ENCODE data around the gene SPATA12. TPM values are rescaled to one million over a fixed set of nuclear protein-coding genes. Genes with fewer than 3 reads are reported as not detected.
A peak's percentile ranks its signal among the peaks of the same experiment; 100 is the strongest.

The SPATA12 gene
- total RNA-seq, 1 experiment from 2014 or later = 0.10 TPM

- H3K4me3 ChIP-seq (ENCODE audit: low read depth in 2 of 2, low read length in 2 of 2) = no peak overlapping the region
- in situ Hi-C loops (cut with HindIII; ENCODE audit: low pct_unique_long_range_greater_than_20kb, low sequenced_read_pairs) = no loop called here
- ATAC-seq (no peak), DNase-seq (ENCODE audit: low read depth, low spot score) (no peak)
- no peak for TF ChIP-seq SIN3A (IDR thresholded peaks at IDR 0.05; ENCODE audit: borderline replicate concordance, insufficient read depth, low read depth, low read length)
- TF ChIP-seq, protein P1, sequence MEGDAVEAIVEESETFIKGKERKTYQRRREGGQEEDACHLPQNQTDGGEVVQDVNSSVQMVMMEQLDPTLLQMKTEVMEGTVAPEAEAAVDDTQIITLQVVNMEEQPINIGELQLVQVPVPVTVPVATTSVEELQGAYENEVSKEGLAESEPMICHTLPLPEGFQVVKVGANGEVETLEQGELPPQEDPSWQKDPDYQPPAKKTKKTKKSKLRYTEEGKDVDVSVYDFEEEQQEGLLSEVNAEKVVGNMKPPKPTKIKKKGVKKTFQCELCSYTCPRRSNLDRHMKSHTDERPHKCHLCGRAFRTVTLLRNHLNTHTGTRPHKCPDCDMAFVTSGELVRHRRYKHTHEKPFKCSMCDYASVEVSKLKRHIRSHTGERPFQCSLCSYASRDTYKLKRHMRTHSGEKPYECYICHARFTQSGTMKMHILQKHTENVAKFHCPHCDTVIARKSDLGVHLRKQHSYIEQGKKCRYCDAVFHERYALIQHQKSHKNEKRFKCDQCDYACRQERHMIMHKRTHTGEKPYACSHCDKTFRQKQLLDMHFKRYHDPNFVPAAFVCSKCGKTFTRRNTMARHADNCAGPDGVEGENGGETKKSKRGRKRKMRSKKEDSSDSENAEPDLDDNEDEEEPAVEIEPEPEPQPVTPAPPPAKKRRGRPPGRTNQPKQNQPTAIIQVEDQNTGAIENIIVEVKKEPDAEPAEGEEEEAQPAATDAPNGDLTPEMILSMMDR (IDR thresholded peaks at IDR 0.05) = no peak
- TF ChIP-seq TCF7L2 (IDR thresholded peaks at IDR 0.05; ENCODE audit: low read depth, low read length) = no peak
- TF ChIP-seq POLR2AphosphoS5 (IDR thresholded peaks at IDR 0.05; ENCODE audit: low read depth, low read length) = no peak
- TF ChIP-seq, protein P2, sequence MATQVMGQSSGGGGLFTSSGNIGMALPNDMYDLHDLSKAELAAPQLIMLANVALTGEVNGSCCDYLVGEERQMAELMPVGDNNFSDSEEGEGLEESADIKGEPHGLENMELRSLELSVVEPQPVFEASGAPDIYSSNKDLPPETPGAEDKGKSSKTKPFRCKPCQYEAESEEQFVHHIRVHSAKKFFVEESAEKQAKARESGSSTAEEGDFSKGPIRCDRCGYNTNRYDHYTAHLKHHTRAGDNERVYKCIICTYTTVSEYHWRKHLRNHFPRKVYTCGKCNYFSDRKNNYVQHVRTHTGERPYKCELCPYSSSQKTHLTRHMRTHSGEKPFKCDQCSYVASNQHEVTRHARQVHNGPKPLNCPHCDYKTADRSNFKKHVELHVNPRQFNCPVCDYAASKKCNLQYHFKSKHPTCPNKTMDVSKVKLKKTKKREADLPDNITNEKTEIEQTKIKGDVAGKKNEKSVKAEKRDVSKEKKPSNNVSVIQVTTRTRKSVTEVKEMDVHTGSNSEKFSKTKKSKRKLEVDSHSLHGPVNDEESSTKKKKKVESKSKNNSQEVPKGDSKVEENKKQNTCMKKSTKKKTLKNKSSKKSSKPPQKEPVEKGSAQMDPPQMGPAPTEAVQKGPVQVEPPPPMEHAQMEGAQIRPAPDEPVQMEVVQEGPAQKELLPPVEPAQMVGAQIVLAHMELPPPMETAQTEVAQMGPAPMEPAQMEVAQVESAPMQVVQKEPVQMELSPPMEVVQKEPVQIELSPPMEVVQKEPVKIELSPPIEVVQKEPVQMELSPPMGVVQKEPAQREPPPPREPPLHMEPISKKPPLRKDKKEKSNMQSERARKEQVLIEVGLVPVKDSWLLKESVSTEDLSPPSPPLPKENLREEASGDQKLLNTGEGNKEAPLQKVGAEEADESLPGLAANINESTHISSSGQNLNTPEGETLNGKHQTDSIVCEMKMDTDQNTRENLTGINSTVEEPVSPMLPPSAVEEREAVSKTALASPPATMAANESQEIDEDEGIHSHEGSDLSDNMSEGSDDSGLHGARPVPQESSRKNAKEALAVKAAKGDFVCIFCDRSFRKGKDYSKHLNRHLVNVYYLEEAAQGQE (IDR thresholded peaks at IDR 0.05; ENCODE audit: insufficient read depth in 1 of 2, low read depth in 2 of 2, low read length in 1 of 2) = no peak
- no peaks in the 10 kb centered on the region for H3K9me3 ChIP-seq (ENCODE audit: control insufficient read depth, insufficient read depth, low read depth, low read length)
- ChIA-PET POLR2A (no interaction called here), CTCF (no interaction called here)
- intact Hi-C loops (cut with micrococcal nuclease; ENCODE audit: unreplicated experiment) = no loop called here
- H3K27ac ChIP-seq (ENCODE audit: low read length) = peak overlapping the region; percentile 12; the same call in 1 of the 2 replicates
- peaks cover 7% of the 10 kb centered on the region for H3K4me1 ChIP-seq (ENCODE audit: control insufficient read depth, insufficient read depth, low read length)
- no peaks in the 10 kb centered on the region for H3K36me3 ChIP-seq (ENCODE audit: control insufficient read depth, insufficient read depth, low read length)
- no peaks in the 10 kb centered on the region for H3K27me3 ChIP-seq (ENCODE audit: control insufficient read depth, insufficient read depth, low read length)
- no TSS peak for BruUV-seq (replicated peaks)
Observed at GRCh38 chr3:57017459-57017845, 43.0 kb upstream of the SPATA12 start.

DNA sequence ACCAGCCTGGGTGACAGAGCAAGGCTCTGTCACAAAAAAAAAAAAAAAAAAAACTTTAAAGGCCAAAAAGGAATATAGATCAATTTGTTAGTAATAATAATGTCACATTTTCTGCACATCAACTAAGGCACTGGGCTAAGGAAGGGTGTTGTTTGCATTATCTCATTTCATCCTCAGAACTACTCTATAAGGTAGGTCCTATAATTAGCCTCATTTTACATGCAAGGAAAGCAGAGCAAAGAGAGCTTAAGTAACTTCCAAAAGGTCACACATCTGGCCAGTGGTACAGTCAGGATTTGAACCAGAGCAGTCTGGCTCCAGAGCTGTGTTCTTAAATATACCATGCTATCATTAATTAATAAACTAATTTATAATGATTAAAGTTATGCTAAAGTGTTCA is 42.2 kb upstream of the SPATA12 start:
- H3K36me3 ChIP-seq (ENCODE audit: control insufficient read depth, insufficient read depth, low read length) = no peaks in the 10 kb centered on the region
- CTCF ChIA-PET = no interaction called here
- H3K4me1 ChIP-seq (ENCODE audit: control insufficient read depth, insufficient read depth, low read length) = peaks cover 7% of the 10 kb centered on the region
- H3K4me3 ChIP-seq (ENCODE audit: low read depth in 2 of 2, low read length in 2 of 2) = no peak overlapping the region
- in situ Hi-C loops (cut with HindIII; ENCODE audit: low pct_unique_long_range_greater_than_20kb, low sequenced_read_pairs) = no loop called here
- H3K9me3 ChIP-seq (ENCODE audit: control insufficient read depth, insufficient read depth, low read depth, low read length) = no peaks in the 10 kb centered on the region
- H3K27me3 ChIP-seq (ENCODE audit: control insufficient read depth, insufficient read depth, low read length) = no peaks in the 10 kb centered on the region
- ATAC-seq (no peak), DNase-seq (ENCODE audit: low read depth, low spot score) (no peak)
- H3K27ac ChIP-seq (ENCODE audit: low read length) = no peak overlapping the region
- no peak for TF ChIP-seq SIN3A (IDR thresholded peaks at IDR 0.05; ENCODE audit: borderline replicate concordance, insufficient read depth, low read depth, low read length)
- TF ChIP-seq TCF7L2 (IDR thresholded peaks at IDR 0.05; ENCODE audit: low read depth, low read length) = no peak
- intact Hi-C loops (cut with micrococcal nuclease; ENCODE audit: unreplicated experiment) = no loop called here
- BruUV-seq (replicated peaks) = no TSS peak
- POLR2A ChIA-PET = no interaction called here

- no peak for TF ChIP-seq TCF7L2 (IDR thresholded peaks at IDR 0.05; ENCODE audit: low read depth, low read length)
- TF ChIP-seq SIN3A (IDR thresholded peaks at IDR 0.05; ENCODE audit: borderline replicate concordance, insufficient read depth, low read depth, low read length) = no peak
- TF ChIP-seq, protein P1 (IDR thresholded peaks at IDR 0.05) = no peak
- TF ChIP-seq POLR2AphosphoS5 (IDR thresholded peaks at IDR 0.05; ENCODE audit: low read depth, low read length) = no peak
- TF ChIP-seq, protein P2 (IDR thresholded peaks at IDR 0.05; ENCODE audit: insufficient read depth in 1 of 2, low read depth in 2 of 2, low read length in 1 of 2) = no peak
- no peak overlapping the region for H3K27ac ChIP-seq (ENCODE audit: low read length)
- ATAC-seq (no peak), DNase-seq (ENCODE audit: low read depth, low spot score) (no peak)
- in situ Hi-C loops (cut with HindIII; ENCODE audit: low pct_unique_long_range_greater_than_20kb, low sequenced_read_pairs) = no loop called here
- POLR2A ChIA-PET = no interaction called here
- CTCF ChIA-PET = no interaction called here
- no peaks in the 10 kb centered on the region for H3K36me3 ChIP-seq (ENCODE audit: control insufficient read depth, insufficient read depth, low read length)
- intact Hi-C loops (cut with micrococcal nuclease; ENCODE audit: unreplicated experiment) = no loop called here
- H3K4me1 ChIP-seq (ENCODE audit: control insufficient read depth, insufficient read depth, low read length) = peaks cover 7% of the 10 kb centered on the region
- no peaks in the 10 kb centered on the region for H3K9me3 ChIP-seq (ENCODE audit: control insufficient read depth, insufficient read depth, low read depth, low read length)
- H3K4me3 ChIP-seq (ENCODE audit: low read depth in 2 of 2, low read length in 2 of 2) = no peak overlapping the region
- H3K27me3 ChIP-seq (ENCODE audit: control insufficient read depth, insufficient read depth, low read length) = no peaks in the 10 kb centered on the region
- BruUV-seq (replicated peaks) = no TSS peak
Observed at GRCh38 chr3:57019057-57019456, 41.4 kb upstream of the SPATA12 start.

Measured in Panc1 (cell line).